ENCODE data around the gene SGMS1. TPM values are rescaled to one million over a fixed set of nuclear protein-coding genes. Genes with fewer than 3 reads are reported as not detected.

Gene SGMS1
- total RNA-seq, 4 donors from 2014 or later = 139 to 198 (median 173) TPM

GRCh38 chr10:50322077-50322476 is 301.7 kb downstream of the SGMS1 start:
- Histone ChIP-seq H3K27ac (no peak overlapping the region), H3K27me3 (no peaks in the 10 kb centered on the region), H3K9me3 (no peaks in the 10 kb centered on the region), H3K4me1 (peaks cover 54% of the 10 kb centered on the region), H3K36me3 (no peaks in the 10 kb centered on the region), H3K4me3 (no peak overlapping the region)
- DNase-seq (ENCODE audit: low spot score in 2 of 2) = no peak
- WGBS = 29% methylated on average over 3 of the region's 3 CpGs
- TF ChIP-seq EP300 (IDR thresholded peaks at IDR 0.05) = no peak
- no peak for TF ChIP-seq POLR2AphosphoS5 (IDR thresholded peaks at IDR 0.05)
- TF ChIP-seq, protein P1, sequence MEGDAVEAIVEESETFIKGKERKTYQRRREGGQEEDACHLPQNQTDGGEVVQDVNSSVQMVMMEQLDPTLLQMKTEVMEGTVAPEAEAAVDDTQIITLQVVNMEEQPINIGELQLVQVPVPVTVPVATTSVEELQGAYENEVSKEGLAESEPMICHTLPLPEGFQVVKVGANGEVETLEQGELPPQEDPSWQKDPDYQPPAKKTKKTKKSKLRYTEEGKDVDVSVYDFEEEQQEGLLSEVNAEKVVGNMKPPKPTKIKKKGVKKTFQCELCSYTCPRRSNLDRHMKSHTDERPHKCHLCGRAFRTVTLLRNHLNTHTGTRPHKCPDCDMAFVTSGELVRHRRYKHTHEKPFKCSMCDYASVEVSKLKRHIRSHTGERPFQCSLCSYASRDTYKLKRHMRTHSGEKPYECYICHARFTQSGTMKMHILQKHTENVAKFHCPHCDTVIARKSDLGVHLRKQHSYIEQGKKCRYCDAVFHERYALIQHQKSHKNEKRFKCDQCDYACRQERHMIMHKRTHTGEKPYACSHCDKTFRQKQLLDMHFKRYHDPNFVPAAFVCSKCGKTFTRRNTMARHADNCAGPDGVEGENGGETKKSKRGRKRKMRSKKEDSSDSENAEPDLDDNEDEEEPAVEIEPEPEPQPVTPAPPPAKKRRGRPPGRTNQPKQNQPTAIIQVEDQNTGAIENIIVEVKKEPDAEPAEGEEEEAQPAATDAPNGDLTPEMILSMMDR (IDR thresholded peaks at IDR 0.05) = no peak

DNA sequence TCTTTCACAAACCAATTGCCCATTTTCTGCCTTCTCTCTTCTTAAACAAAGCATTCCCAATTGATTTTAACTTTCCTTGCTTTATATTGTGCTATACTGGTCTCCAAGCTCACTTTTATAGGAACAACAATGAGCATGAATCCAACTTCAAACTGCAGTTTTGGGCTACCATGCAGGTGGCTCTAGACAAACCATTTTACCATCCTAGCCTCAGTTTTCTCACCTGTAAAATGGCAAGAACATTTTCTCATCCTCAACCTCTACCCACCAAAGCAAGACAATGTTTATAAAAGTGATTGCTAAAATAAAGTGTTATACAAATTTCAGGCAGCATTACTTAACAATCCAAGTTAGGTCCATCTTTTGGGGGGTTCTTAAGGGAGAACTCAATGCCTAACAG is 305.6 kb downstream of the SGMS1 start:
- H3K4me1 ChIP-seq = peaks cover 25% of the 10 kb centered on the region
- H3K4me3 ChIP-seq = no peak overlapping the region
- H3K9me3 ChIP-seq = no peaks in the 10 kb centered on the region
- H3K36me3 ChIP-seq = peaks cover 5% of the 10 kb centered on the region
- no peak overlapping the region for H3K27ac ChIP-seq
- H3K27me3 ChIP-seq = no peaks in the 10 kb centered on the region
- DNase-seq (ENCODE audit: low spot score in 2 of 2) = no peak
- TF ChIP-seq EP300 (IDR thresholded peaks at IDR 0.05) (no peak), POLR2AphosphoS5 (IDR thresholded peaks at IDR 0.05) (no peak), POLR2A (IDR thresholded peaks at IDR 0.05) (no peak)
- TF ChIP-seq, protein P1 (IDR thresholded peaks at IDR 0.05) = no peak

DNA sequence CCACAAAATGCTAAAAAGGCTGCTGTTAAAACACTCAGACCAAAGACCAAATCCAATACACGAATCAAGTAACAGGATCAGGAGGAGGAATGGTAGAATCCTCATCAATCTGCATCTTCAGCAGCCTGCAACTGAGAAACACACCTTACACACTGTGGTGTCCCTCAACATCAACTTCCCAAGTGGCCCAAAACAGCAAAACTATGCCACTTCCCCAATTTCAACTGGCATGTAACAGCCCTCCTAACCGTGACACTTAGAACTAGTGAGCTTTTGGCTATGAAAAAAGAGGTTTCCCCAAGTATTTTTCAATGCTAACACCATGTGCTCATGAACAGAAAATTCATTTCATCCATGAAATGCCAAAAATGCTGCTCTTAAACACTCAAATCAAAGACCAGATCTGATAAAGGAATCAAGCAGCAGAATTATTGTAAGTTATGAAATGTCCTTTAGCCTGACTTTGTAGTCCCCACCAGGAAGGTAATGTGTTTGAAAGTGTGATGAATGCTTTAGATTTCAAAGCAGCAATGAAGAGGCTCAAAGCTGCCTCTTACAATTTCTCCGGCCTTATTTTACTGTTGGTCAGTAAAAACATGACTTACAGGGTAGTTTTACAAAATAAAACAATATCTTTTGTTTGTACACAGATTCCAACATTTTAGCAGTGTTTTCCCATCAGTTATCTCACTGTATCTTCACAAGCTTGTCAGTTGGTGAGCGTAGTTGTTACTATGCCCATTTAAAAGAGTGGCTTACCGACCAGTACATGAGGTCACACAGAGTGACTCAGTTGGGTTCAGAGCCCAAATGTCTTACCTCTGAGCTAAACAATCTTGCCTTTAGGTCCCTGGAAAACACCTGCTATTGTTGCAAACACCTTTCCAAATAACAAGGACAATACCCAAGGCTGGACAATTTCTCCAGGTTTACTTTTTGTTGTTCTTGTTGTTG is 306.8 kb downstream of the SGMS1 start:
- Histone ChIP-seq H3K36me3 (peaks cover 10% of the 10 kb centered on the region), H3K4me3 (no peak overlapping the region), H3K27me3 (no peaks in the 10 kb centered on the region), H3K4me1 (peaks cover 17% of the 10 kb centered on the region), H3K9me3 (no peaks in the 10 kb centered on the region), H3K27ac (no peak overlapping the region)
- 87% methylated on average over 5 of the region's 5 CpGs for WGBS
- DNase-seq (ENCODE audit: low spot score in 2 of 2) = no peak
- TF ChIP-seq, protein P1 (IDR thresholded peaks at IDR 0.05) = no peak
- TF ChIP-seq POLR2A (IDR thresholded peaks at IDR 0.05) (no peak), POLR2AphosphoS5 (IDR thresholded peaks at IDR 0.05) (no peak), EP300 (IDR thresholded peaks at IDR 0.05) (no peak)

GRCh38 chr10:50316174-50316573 is 307.6 kb downstream of the SGMS1 start:
- TF ChIP-seq POLR2A (IDR thresholded peaks at IDR 0.05) (no peak), EP300 (IDR thresholded peaks at IDR 0.05) (no peak), POLR2AphosphoS5 (IDR thresholded peaks at IDR 0.05) (no peak)
- TF ChIP-seq, protein P1 (IDR thresholded peaks at IDR 0.05) = no peak
- Histone ChIP-seq H3K27ac (no peak overlapping the region), H3K4me1 (peaks cover 9% of the 10 kb centered on the region), H3K36me3 (peaks cover 10% of the 10 kb centered on the region), H3K27me3 (no peaks in the 10 kb centered on the region), H3K9me3 (no peaks in the 10 kb centered on the region), H3K4me3 (no peak overlapping the region)
- DNase-seq (ENCODE audit: low spot score in 2 of 2) = no peak
- 84% methylated on average over 3 of the region's 3 CpGs for WGBS

DNA sequence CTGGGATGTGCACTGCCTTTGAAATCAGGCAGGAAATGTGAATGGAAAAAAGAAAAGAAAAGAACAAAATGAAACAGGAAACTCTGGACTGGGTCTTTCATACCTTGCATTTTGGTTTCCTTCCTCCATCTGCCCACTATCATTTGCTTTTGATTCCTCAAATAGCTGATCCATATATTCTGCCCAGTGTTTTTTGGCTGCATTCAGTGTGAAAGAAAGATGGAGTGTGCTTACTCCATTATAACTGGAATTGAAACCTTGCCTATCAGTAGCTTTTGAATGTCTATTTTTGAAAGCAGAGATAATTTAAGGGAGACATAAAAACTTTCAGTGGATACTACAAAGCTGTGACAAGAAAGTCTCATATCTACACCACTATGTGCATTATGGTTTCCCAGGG is 308.3 kb downstream of the SGMS1 start:
- H3K4me3 ChIP-seq = no peak overlapping the region
- H3K36me3 ChIP-seq = peaks cover 18% of the 10 kb centered on the region
- peaks cover 9% of the 10 kb centered on the region for H3K4me1 ChIP-seq
- H3K27ac ChIP-seq = no peak overlapping the region
- H3K27me3 ChIP-seq = no peaks in the 10 kb centered on the region
- TF ChIP-seq EP300 (IDR thresholded peaks at IDR 0.05) (no peak), POLR2AphosphoS5 (IDR thresholded peaks at IDR 0.05) (no peak), POLR2A (IDR thresholded peaks at IDR 0.05) (no peak)
- TF ChIP-seq, protein P1 (IDR thresholded peaks at IDR 0.05) = no peak
- no peaks in the 10 kb centered on the region for H3K9me3 ChIP-seq
- DNase-seq (ENCODE audit: low spot score in 2 of 2) = no peak
